K562 (cell line): ENCODE measurements around the gene SH3D19.

Experiments used
- CTCF ChIP-seq, 3 experiments: IDR thresholded peaks in 2 of 3; conservative IDR thresholded peaks in 1 of 3; 2 replicates each; pipeline ENCODE4 v1.5.1; 2011 to 2012; ENCODE audit warnings: low read length in 3 of 3, mild to moderate bottlenecking in 3 of 3, control low read depth in 2 of 3, improper control_type of control experiment in 1 of 3, inconsistent platforms in 1 of 3, low read depth in 1 of 3, mixed read lengths in 1 of 3, moderate library complexity in 1 of 3; ENCODE audit not compliant: insufficient read depth in 2 of 3
- FOSL1 ChIP-seq: fragments of 200-800 bp; sonication (Bioruptor generic); conservative IDR thresholded peaks from 2 replicates; pipeline ENCODE4 v1.6.1; 2016; ENCODE audit warnings: missing genetic modification characterization, missing compliant biosample characterization
- GABPB1 ChIP-seq: sonication (generic); formaldehyde crosslinking; IDR thresholded peaks from 2 replicates; pipeline ENCODE4 v1.8.0; 2022; ENCODE audit warnings: mild to moderate bottlenecking, missing genetic modification reagents
- MLLT1 ChIP-seq, 2 experiments: fragments of 450-650 bp; IDR thresholded peaks; 2 replicates each; pipeline ENCODE4 v1.6.1; 2016
- NR1H2 ChIP-seq: sonication (generic); formaldehyde crosslinking; IDR thresholded peaks from 2 replicates; pipeline ENCODE4 v1.4.0; 2020; ENCODE audit warnings: mild to moderate bottlenecking, missing genetic modification reagents
- TBP ChIP-seq: optimal IDR thresholded peaks from 2 replicates; pipeline ENCODE3; 2011; ENCODE audit warnings: low read depth, low read length, improper control_type of control experiment
- TFAP4 ChIP-seq: sonication (generic); formaldehyde crosslinking; IDR thresholded peaks from 2 replicates; pipeline ENCODE4 v1.8.0; 2022; ENCODE audit warnings: missing genetic modification reagents, mild to moderate bottlenecking, moderate library complexity, borderline replicate concordance
- ZBTB11 ChIP-seq, 3 experiments: fragments of 200-800 bp in 1 of 3; fragments of 250-450 bp in 1 of 3; fragments of 450-650 bp in 1 of 3; sonication (Bioruptor Pico) in 1 of 3; sonication (Bioruptor generic) in 1 of 3; formaldehyde crosslinking in 1 of 3; IDR thresholded peaks; 2 replicates each; pipeline versions ENCODE4 v1.6.1 to v1.8.0; 2016 to 2022; ENCODE audit warnings: mild to moderate bottlenecking in 2 of 3, missing genetic modification characterization in 2 of 3, missing compliant biosample characterization in 1 of 3, moderate library complexity in 1 of 3
- TF ChIP-seq, protein P1 (sequence below): fragments of 250-450 bp; sonication (Bioruptor Pico); IDR thresholded peaks from 2 replicates; pipeline ENCODE4 v1.9.0; 2021; ENCODE audit warnings: mild to moderate bottlenecking, inconsistent platforms

GRCh38 chr4:151324752-151325110 lies 674 bp downstream of the SH3D19 start:
- TF ChIP-seq TFAP4 (no peak), CTCF (IDR thresholded peaks at IDR 0.05 in 2 of 3, conservative IDR thresholded peaks at IDR 0.05 in 1 of 3; ENCODE audit: insufficient read depth in 2 of 3, low read depth in 1 of 3, low read length in 3 of 3) (no peak), GABPB1 (CRISPR knock-in tag) (no peak), NR1H2 (CRISPR knock-in tag) (no peak), FOSL1 (peak; percentile 70), TBP (no peak), ZBTB11 (CRISPR knock-in tag; IDR thresholded peaks at IDR 0.05) (no peak), MLLT1 (IDR thresholded peaks at IDR 0.05) (no peak)
- TF ChIP-seq, protein P1, sequence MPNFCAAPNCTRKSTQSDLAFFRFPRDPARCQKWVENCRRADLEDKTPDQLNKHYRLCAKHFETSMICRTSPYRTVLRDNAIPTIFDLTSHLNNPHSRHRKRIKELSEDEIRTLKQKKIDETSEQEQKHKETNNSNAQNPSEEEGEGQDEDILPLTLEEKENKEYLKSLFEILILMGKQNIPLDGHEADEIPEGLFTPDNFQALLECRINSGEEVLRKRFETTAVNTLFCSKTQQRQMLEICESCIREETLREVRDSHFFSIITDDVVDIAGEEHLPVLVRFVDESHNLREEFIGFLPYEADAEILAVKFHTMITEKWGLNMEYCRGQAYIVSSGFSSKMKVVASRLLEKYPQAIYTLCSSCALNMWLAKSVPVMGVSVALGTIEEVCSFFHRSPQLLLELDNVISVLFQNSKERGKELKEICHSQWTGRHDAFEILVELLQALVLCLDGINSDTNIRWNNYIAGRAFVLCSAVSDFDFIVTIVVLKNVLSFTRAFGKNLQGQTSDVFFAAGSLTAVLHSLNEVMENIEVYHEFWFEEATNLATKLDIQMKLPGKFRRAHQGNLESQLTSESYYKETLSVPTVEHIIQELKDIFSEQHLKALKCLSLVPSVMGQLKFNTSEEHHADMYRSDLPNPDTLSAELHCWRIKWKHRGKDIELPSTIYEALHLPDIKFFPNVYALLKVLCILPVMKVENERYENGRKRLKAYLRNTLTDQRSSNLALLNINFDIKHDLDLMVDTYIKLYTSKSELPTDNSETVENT, result no peak
